Vagina (tissue), 2 donors: ENCODE results near the gene RGS6.

Experiments
- CTCF ChIP-seq, 3 experiments: fragments of 450-650 bp in 2 of 3; fragments of 200-600 bp in 1 of 3; sonication (generic) in 1 of 3; IDR thresholded peaks; one replicate each; pipeline ENCODE4 v1.5.1; 2017 to 2019; ENCODE audit warnings: antibody characterized with exemption in 3 of 3, mild to moderate bottlenecking in 2 of 3, moderate library complexity in 2 of 3
- POLR2AphosphoS5 ChIP-seq, 2 donors: sonication (generic); formaldehyde crosslinking; IDR thresholded peaks; one replicate each; pipeline ENCODE4 v1.9.0; 2017; ENCODE audit warnings: antibody characterized with exemption in 2 of 2, mild to moderate bottlenecking in 2 of 2, low read depth in 1 of 2; ENCODE audit not compliant: insufficient read depth in 1 of 2

- TF ChIP-seq POLR2AphosphoS5 (IDR thresholded peaks at IDR 0.05; ENCODE audit: insufficient read depth in 1 of 2, low read depth in 1 of 2), result no peak
- no peak for TF ChIP-seq CTCF (IDR thresholded peaks at IDR 0.05)
Observed at GRCh38 chr14:71890541-71890940, 41.7 kb upstream of the RGS6 start.
